ENCODE measurements around the gene JADE3. TPM values are rescaled to one million over a fixed set of nuclear protein-coding genes. Genes with fewer than 3 reads are reported as not detected.

Gene JADE3
- total RNA-seq, 1 experiment from 2014 or later, result 14.3 TPM

DNA sequence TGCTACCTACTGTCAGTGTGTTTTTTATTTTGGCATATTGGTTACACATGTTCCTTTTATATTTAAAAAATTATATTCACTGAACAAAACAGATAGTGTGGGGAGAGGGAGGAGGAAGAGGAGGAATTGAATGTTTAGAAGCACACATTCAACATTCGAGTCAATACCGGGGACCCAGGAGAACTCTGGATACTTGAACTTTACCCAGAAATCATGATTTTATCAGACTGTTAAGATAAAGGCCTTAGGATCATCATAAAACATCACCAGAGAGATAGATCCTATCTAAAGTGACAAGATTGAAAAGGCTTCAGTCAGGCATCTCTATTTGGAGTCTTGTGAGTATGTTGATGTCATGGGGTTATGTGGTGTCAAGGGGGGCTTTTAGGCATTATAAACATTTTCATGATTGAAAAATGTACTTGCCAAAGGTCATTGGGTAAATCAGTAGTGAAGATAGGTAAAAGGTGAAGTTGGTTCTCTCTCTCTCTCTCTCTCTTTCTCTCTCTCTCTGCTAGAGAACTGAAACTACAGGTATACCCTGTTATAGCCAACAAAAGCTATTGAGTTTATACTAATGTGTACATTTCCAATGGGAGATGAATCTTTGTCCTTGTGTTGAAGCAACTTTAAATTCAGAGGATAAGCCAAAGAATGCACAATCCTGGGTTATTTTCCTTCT is 149.2 kb downstream of the JADE3 start:
- no peaks in the 10 kb centered on the region for H3K4me1 ChIP-seq (ENCODE audit: control insufficient read depth in 1 of 2, insufficient read depth in 2 of 2, low read length in 2 of 2)
- no peak for ATAC-seq

More for the DNA sequence above, 149.2 kb downstream of the JADE3 start:
- H2AFZ ChIP-seq (ENCODE audit: low read depth, low read length, poor library complexity, severe bottlenecking), result no peak overlapping the region
- ChIA-PET CTCF (no interaction called here), RAD21 (ENCODE audit: low non-redundant PET in 1 of 2, low total read pairs in 2 of 2, uncharacterized antibody in 2 of 2, unreplicated experiment in 2 of 2) (no interaction called here), POLR2A (no interaction called here)
- H3K27me3 ChIP-seq (ENCODE audit: insufficient read depth, low read length), result no peaks in the 10 kb centered on the region
- H3K27ac ChIP-seq (ENCODE audit: low read depth, low read length), result no peak overlapping the region
- TF ChIP-seq, protein P1, sequence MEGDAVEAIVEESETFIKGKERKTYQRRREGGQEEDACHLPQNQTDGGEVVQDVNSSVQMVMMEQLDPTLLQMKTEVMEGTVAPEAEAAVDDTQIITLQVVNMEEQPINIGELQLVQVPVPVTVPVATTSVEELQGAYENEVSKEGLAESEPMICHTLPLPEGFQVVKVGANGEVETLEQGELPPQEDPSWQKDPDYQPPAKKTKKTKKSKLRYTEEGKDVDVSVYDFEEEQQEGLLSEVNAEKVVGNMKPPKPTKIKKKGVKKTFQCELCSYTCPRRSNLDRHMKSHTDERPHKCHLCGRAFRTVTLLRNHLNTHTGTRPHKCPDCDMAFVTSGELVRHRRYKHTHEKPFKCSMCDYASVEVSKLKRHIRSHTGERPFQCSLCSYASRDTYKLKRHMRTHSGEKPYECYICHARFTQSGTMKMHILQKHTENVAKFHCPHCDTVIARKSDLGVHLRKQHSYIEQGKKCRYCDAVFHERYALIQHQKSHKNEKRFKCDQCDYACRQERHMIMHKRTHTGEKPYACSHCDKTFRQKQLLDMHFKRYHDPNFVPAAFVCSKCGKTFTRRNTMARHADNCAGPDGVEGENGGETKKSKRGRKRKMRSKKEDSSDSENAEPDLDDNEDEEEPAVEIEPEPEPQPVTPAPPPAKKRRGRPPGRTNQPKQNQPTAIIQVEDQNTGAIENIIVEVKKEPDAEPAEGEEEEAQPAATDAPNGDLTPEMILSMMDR (IDR thresholded peaks at IDR 0.05 in 2 of 3, conservative IDR thresholded peaks at IDR 0.05 in 1 of 3; ENCODE audit: borderline replicate concordance in 1 of 3, insufficient read depth in 1 of 3, low read depth in 2 of 3, low read length in 2 of 3), result no peak
- TF ChIP-seq JUND (IDR thresholded peaks at IDR 0.05) (no peak), EGR1 (IDR thresholded peaks at IDR 0.05; ENCODE audit: low read depth) (no peak), FOSL1 (IDR thresholded peaks at IDR 0.05; ENCODE audit: low read depth) (no peak), TCF7L2 (IDR thresholded peaks at IDR 0.05; ENCODE audit: borderline replicate concordance, extremely low read depth, insufficient read depth, insufficient read length) (no peak)
- TF ChIP-seq, protein P2, sequence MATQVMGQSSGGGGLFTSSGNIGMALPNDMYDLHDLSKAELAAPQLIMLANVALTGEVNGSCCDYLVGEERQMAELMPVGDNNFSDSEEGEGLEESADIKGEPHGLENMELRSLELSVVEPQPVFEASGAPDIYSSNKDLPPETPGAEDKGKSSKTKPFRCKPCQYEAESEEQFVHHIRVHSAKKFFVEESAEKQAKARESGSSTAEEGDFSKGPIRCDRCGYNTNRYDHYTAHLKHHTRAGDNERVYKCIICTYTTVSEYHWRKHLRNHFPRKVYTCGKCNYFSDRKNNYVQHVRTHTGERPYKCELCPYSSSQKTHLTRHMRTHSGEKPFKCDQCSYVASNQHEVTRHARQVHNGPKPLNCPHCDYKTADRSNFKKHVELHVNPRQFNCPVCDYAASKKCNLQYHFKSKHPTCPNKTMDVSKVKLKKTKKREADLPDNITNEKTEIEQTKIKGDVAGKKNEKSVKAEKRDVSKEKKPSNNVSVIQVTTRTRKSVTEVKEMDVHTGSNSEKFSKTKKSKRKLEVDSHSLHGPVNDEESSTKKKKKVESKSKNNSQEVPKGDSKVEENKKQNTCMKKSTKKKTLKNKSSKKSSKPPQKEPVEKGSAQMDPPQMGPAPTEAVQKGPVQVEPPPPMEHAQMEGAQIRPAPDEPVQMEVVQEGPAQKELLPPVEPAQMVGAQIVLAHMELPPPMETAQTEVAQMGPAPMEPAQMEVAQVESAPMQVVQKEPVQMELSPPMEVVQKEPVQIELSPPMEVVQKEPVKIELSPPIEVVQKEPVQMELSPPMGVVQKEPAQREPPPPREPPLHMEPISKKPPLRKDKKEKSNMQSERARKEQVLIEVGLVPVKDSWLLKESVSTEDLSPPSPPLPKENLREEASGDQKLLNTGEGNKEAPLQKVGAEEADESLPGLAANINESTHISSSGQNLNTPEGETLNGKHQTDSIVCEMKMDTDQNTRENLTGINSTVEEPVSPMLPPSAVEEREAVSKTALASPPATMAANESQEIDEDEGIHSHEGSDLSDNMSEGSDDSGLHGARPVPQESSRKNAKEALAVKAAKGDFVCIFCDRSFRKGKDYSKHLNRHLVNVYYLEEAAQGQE (IDR thresholded peaks at IDR 0.05; ENCODE audit: low read depth), result no peak
- no peaks in the 10 kb centered on the region for H3K36me3 ChIP-seq (ENCODE audit: control insufficient read depth in 1 of 2, insufficient read depth in 2 of 2, low read length in 2 of 2)
- no peak overlapping the region for H3K9ac ChIP-seq (ENCODE audit: low read length)
- H4K20me1 ChIP-seq (ENCODE audit: insufficient read depth), result no peaks in the 10 kb centered on the region
- H3K79me2 ChIP-seq (ENCODE audit: insufficient read depth, low read length), result no peaks in the 10 kb centered on the region
- DNase-seq (ENCODE audit: low read depth, low spot score), result no peak
- no TSS peak for BruUV-seq (replicated peaks)
- no peaks in the 10 kb centered on the region for H3K9me2 ChIP-seq (ENCODE audit: insufficient read depth)
- intact Hi-C loops (cut with micrococcal nuclease), result no loop called here
- H3K4me3 ChIP-seq (replicated peaks in 1 of 2; ENCODE audit: low read depth in 1 of 2, low read length in 2 of 2), result no peak overlapping the region
- no peaks in the 10 kb centered on the region for H3K9me3 ChIP-seq (ENCODE audit: control insufficient read depth in 1 of 2, insufficient read depth in 1 of 2, low read depth in 1 of 2, low read length in 2 of 2)
- no peak overlapping the region for H3K4me2 ChIP-seq (ENCODE audit: low read length)

All from HCT116 (cell line).